Glomerular endothelial cell (primary cell): ENCODE measurements around the gene ZNF727. TPM values are rescaled to one million over a fixed set of nuclear protein-coding genes. Genes with fewer than 3 reads are reported as not detected.
"Not testable (repeated sequence)": the region's sequence is repeated elsewhere in the genome, so short reads cannot be mapped to it uniquely, and the experiment has no call there.

Experiments
- DNase-seq: peaks from one replicate; pipeline ENCODE4 v3.0.0-alpha.2; 2011; ENCODE audit warnings: low read depth, low spot score; ENCODE audit errors: extremely low read depth
- total RNA-seq: library from RNA; depleted of rRNA; stranded (reverse); fragments of >200 nt; gene quantifications from 2 replicates; pipeline ENCODE4 v1.2.3, GENCODE V29; 2015

ZNF727 gene
- total RNA-seq: not detected in 2 replicates

- DNase-seq: no peak
These were observed at the start of gene ZNF727 for GRCh38 chr7:64045301-64046040. Gene ZNF727 (plus strand): TSS chr7:64045434. CDS start chr7:64045622, 188 bp downstream.

DNA sequence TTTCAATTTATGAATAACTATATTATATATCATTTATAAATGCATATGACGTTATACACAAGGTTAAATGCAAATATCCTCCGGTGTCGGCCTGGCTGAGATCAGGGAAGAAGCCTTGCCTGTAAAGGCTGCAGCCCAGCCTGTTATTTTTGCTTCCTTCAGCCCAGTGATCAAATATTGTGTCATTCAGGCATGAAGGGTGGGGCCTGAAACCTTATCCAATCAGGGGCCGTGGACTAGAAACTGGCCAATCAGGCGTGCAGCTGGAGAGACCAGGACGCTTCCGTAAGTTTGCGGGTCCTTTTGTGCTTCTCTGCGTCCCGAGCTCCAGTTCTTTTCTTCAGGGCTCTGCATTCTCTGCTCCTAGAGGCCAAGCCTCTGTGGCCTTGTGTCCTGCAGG, 46.7 kb upstream of the ZNF727 start, which contains the start of gene ZNF722:
TSS of gene ZNF722 (plus strand) at position 301 of the 400 bp plus-strand sequence. CDS start 113 bp downstream, outside the sequence.
- DNase-seq: no peak

DNA sequence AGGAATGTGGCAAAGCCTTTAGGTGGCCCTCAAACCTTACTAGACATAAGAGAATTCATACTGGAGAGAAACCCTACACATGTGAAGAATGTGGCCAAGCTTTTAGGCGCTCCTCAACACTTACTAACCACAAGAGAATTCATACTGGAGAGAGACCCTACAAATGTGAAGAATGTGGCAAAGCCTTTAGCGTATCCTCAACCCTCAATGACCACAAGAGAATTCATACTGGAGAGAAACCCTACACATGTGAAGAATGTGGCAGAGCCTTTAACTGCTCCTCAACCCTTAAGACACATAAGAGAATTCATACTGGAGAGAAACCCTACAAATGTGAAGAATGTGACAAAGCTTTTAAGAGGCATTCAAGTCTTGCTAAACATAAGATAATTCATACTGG, 29.7 kb upstream of the ZNF727 start:
- DNase-seq: not testable (repeated sequence)

- no peak for DNase-seq
These were observed 9.8 kb upstream of the ZNF727 start for GRCh38 chr7:64035388-64035787.

GRCh38 chr7:64037095-64037494, 8.1 kb upstream of the ZNF727 start:
- no peak for DNase-seq

- no peak for DNase-seq
These were observed 781 bp downstream of the ZNF727 start for GRCh38 chr7:64046041-64046389.

DNA sequence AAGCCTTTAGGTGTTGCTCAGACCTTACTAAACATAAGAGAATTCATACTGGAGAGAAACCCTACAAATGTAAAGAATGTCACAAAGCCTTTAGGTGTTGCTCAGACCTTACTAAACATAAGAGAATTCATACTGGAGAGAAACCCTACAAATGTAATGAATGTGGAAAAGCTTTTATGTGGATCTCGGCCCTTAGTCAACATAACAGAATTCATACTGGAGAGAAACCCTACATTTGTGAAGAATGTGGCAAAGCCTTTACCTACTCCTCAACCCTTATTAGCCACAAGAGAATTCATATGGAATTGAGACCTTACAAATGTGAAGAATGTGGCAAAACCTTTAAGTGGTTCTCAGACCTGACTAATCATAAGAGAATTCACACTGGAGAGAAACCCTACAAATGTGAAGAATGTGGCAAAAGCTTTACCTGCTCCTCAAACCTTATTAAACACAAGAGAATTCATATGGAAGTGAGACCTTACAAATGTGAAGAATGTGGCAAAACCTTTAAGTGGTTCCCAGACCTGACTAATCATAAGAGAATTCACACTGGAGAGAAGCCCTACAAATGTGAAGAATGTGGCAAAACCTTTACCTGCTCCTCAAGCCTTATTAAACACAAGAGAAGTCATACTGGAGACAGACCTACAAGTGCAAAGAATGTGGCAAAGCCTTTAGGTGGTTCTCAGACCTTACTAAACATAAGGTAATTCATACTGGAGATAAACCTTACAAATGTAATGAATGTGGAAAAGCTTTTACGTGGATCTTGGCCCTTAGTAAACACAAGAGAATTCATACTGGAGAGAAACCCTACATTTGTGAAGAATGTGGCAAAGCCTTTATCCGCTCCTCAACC, 32.8 kb downstream of the ZNF727 start:
- not testable (repeated sequence) for DNase-seq

- DNase-seq: no peak
These were observed 33.4 kb downstream of the ZNF727 start for GRCh38 chr7:64078699-64078994.

GRCh38 chr7:64087501-64087900, 42.3 kb downstream of the ZNF727 start:
- DNase-seq: no peak

GRCh38 chr7:64088863-64089262, 43.6 kb downstream of the ZNF727 start:
- DNase-seq: not testable (repeated sequence)

Other genes starting within 250 kb of the ZNF727 start
- not detected in 2 replicates for gene ZNF722, start 46.6 kb upstream of the ZNF727 start, total RNA-seq
- not detected in 2 replicates for gene ZNF735, start 161.8 kb downstream of the ZNF727 start, total RNA-seq
- not detected in 2 replicates for gene ZNF679, start 183.0 kb downstream of the ZNF727 start, total RNA-seq